Measurements from ENCODE around the gene NRXN3. TPM values are rescaled to one million over a fixed set of nuclear protein-coding genes. Genes with fewer than 3 reads are reported as not detected.

The NRXN3 gene
- total RNA-seq, 3 donors from 2014 or later, result 2.1 to 27.3 (median 2.6) TPM

- no peak for TF ChIP-seq CTCF (IDR thresholded peaks at IDR 0.05)
- no peak for DNase-seq
- Histone ChIP-seq H3K4me1 (ENCODE audit: low read depth) (no peaks in the 10 kb centered on the region), H3K36me3 (ENCODE audit: low read depth) (no peaks in the 10 kb centered on the region), H3K4me3 (no peak overlapping the region), H3K9me3 (no peaks in the 10 kb centered on the region)
- intact Hi-C loops (cut with DNase I, micrococcal nuclease), result no loop called here
- no peak for ATAC-seq
Observed at GRCh38 chr14:79395061-79395460, 1224.9 kb downstream of the NRXN3 start.

GRCh38 chr14:79404874-79405511 lies 1234.8 kb downstream of the NRXN3 start:
- H3K4me1 ChIP-seq (ENCODE audit: low read depth), result no peaks in the 10 kb centered on the region
- H3K4me3 ChIP-seq, result no peak overlapping the region
- intact Hi-C loops (cut with DNase I, micrococcal nuclease), result no loop called here
- H3K9me3 ChIP-seq, result no peaks in the 10 kb centered on the region
- no peaks in the 10 kb centered on the region for H3K36me3 ChIP-seq (ENCODE audit: low read depth)
- ATAC-seq (no peak), DNase-seq (no peak)
- TF ChIP-seq CTCF (IDR thresholded peaks at IDR 0.05), result no peak

GRCh38 chr14:79405512-79405910 lies 1235.3 kb downstream of the NRXN3 start:
- H3K36me3 ChIP-seq (ENCODE audit: low read depth), result no peaks in the 10 kb centered on the region
- TF ChIP-seq CTCF (IDR thresholded peaks at IDR 0.05), result no peak
- H3K9me3 ChIP-seq, result no peaks in the 10 kb centered on the region
- intact Hi-C loops (cut with DNase I, micrococcal nuclease), result no loop called here
- no peaks in the 10 kb centered on the region for H3K4me1 ChIP-seq (ENCODE audit: low read depth)
- ATAC-seq (no peak), DNase-seq (no peak)
- H3K4me3 ChIP-seq, result no peak overlapping the region

GRCh38 chr14:79407572-79407971 lies 1237.4 kb downstream of the NRXN3 start:
- Histone ChIP-seq H3K4me1 (ENCODE audit: low read depth) (no peaks in the 10 kb centered on the region), H3K4me3 (no peak overlapping the region), H3K36me3 (ENCODE audit: low read depth) (no peaks in the 10 kb centered on the region), H3K9me3 (no peaks in the 10 kb centered on the region)
- intact Hi-C loops (cut with DNase I, micrococcal nuclease), result no loop called here
- DNase-seq, result no peak
- TF ChIP-seq CTCF (IDR thresholded peaks at IDR 0.05), result no peak
- ATAC-seq, result no peak

- Histone ChIP-seq H3K4me1 (ENCODE audit: low read depth) (no peaks in the 10 kb centered on the region), H3K9me3 (no peaks in the 10 kb centered on the region), H3K36me3 (ENCODE audit: low read depth) (no peaks in the 10 kb centered on the region), H3K4me3 (no peak overlapping the region)
- DNase-seq (no peak), ATAC-seq (no peak)
- intact Hi-C loops (cut with DNase I, micrococcal nuclease), result no loop called here
- TF ChIP-seq CTCF (IDR thresholded peaks at IDR 0.05), result no peak
Observed at GRCh38 chr14:79408696-79409095, 1238.5 kb downstream of the NRXN3 start.
